GM12892 (cell line): ENCODE data around the gene TBXA2R.

Experiments
- POLR2A ChIP-seq: IDR thresholded peaks from 2 replicates; pipeline ENCODE4 v1.6.1; 2011; ENCODE audit warnings: low read depth, low read length, control low read depth
- POLR2AphosphoS5 ChIP-seq: IDR thresholded peaks from 2 replicates; pipeline ENCODE4 v1.6.1; 2011; ENCODE audit warnings: low read depth, low read length, control low read depth

GRCh38 chr19:3617463-3617862 is 10.8 kb upstream of the TBXA2R start:
- no peak for TF ChIP-seq POLR2A
- no peak for TF ChIP-seq POLR2AphosphoS5
